COR-L47 (cell line): ENCODE measurements around the gene INKA2.
"Not testable (repeated sequence)": the region's sequence is repeated elsewhere in the genome, so short reads cannot be mapped to it uniquely, and the experiment has no call there.

ENCODE experiments used
- DNase-seq: peaks from one replicate; lab custom pipeline; 2025; lab: John Stamatoyannopoulos, UW

INKA2 gene

GRCh38 chr1:111749628-111750027, 10.4 kb upstream of the INKA2 start:
- DNase-seq = no peak

GRCh38 chr1:111747947-111748346, 8.8 kb upstream of the INKA2 start:
- no peak for DNase-seq

- DNase-seq = peak; percentile 65
Measured at GRCh38 chr1:111747282-111747734, 8.1 kb upstream of the INKA2 start.

- no peak for DNase-seq
Measured at GRCh38 chr1:111746614-111746999, 7.4 kb upstream of the INKA2 start.

GRCh38 chr1:111745675-111746613, 6.7 kb upstream of the INKA2 start:
- DNase-seq = peak; percentile 42

GRCh38 chr1:111743679-111744101, 4.5 kb upstream of the INKA2 start:
- no peak for DNase-seq

- no peak for DNase-seq
Measured at GRCh38 chr1:111742938-111743549, 3.8 kb upstream of the INKA2 start.

- not testable (repeated sequence) for DNase-seq
Measured at GRCh38 chr1:111742292-111742691, 3.1 kb upstream of the INKA2 start.

GRCh38 chr1:111739925-111740765, 950 bp upstream of the INKA2 start:
- peak; percentile 72 for DNase-seq

GRCh38 chr1:111738436-111739193, 580 bp downstream of the INKA2 start:
- peak; percentile 83 for DNase-seq

GRCh38 chr1:111738133-111738435, 1.1 kb downstream of the INKA2 start:
- DNase-seq = no peak

GRCh38 chr1:111737216-111738132, 1.7 kb downstream of the INKA2 start:
- DNase-seq = no peak

- DNase-seq = peak; percentile 85
Measured at GRCh38 chr1:111736548-111737215, 2.5 kb downstream of the INKA2 start.

- no peak for DNase-seq
Measured at GRCh38 chr1:111735858-111736544, 3.2 kb downstream of the INKA2 start.

- DNase-seq = no peak
Measured at GRCh38 chr1:111735321-111735720, 3.9 kb downstream of the INKA2 start.

- no peak for DNase-seq
Measured at GRCh38 chr1:111734856-111735255, 4.3 kb downstream of the INKA2 start.

GRCh38 chr1:111734426-111734825, 4.8 kb downstream of the INKA2 start:
- DNase-seq = no peak

- DNase-seq = no peak
Measured at GRCh38 chr1:111733992-111734341, 5.2 kb downstream of the INKA2 start.

- DNase-seq = no peak
Measured at GRCh38 chr1:111733183-111733991, 5.8 kb downstream of the INKA2 start.
